C4-2B (cell line): ENCODE results near the gene SPPL2B.

Source experiments
- ZFX ChIP-seq: fragments of 450-650 bp; IDR thresholded peaks from 2 replicates; pipeline ENCODE4 v1.6.1; 2017
- TF ChIP-seq, protein P1 (sequence below): fragments of 450-650 bp; conservative IDR thresholded peaks from 2 replicates; pipeline ENCODE4 v1.5.1; 2017; ENCODE audit warnings: mild to moderate bottlenecking

DNA sequence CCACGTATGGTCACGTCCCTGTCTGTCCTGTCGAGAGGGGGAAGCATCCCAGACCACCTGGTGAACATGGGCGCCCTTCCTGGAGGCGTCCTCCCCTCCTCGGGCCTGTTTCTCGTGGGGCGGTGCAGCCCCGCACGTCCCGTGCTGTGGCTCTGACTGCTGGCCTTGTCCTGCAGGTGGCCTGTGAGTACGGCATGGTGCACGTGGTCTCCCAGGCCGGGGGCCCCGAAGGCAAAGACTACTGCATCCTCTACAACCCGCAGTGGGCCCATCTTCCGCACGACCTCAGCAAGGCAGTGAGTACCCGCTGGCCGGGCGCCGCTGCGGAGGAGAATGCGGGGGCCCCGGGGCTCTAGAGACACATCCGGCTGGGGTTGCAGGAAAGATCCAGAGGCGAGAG is 5.9 kb downstream of the SPPL2B start:
- TF ChIP-seq, protein P1, sequence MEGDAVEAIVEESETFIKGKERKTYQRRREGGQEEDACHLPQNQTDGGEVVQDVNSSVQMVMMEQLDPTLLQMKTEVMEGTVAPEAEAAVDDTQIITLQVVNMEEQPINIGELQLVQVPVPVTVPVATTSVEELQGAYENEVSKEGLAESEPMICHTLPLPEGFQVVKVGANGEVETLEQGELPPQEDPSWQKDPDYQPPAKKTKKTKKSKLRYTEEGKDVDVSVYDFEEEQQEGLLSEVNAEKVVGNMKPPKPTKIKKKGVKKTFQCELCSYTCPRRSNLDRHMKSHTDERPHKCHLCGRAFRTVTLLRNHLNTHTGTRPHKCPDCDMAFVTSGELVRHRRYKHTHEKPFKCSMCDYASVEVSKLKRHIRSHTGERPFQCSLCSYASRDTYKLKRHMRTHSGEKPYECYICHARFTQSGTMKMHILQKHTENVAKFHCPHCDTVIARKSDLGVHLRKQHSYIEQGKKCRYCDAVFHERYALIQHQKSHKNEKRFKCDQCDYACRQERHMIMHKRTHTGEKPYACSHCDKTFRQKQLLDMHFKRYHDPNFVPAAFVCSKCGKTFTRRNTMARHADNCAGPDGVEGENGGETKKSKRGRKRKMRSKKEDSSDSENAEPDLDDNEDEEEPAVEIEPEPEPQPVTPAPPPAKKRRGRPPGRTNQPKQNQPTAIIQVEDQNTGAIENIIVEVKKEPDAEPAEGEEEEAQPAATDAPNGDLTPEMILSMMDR: no peak
- TF ChIP-seq ZFX: no peak
